ENCODE results near the gene CYTH3.
"Not testable (repeated sequence)": the region's sequence is repeated elsewhere in the genome, so short reads cannot be mapped to it uniquely, and the experiment has no call there.

CYTH3 gene

DNA sequence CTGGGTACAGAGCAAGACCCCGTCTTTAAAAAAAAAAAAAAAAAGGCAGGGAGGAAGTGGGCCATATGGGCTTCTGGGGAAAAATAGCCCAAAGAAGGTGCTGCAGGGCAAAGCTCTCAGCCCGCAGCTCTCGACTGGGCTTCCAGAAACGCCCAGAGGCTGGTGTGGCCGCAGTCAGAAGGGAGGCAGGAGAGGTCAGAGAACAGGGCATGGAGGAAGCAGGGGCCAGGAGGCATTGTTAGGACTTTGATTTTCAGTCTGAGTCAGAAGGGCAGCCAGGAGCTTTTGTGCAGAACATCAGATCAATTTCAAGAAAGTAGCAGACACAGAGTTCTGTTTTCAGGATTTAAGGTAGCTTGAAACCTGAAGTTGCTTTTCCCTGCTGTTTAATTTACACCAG lies 35.3 kb upstream of the CYTH3 start:
- H3K4me3 ChIP-seq (ENCODE audit: low read length): no peak overlapping the region
- TF ChIP-seq CTCF (conservative IDR thresholded peaks at IDR 0.05; ENCODE audit: low read depth, low read length): no peak
- DNase-seq (ENCODE audit: low read depth): no peak

- TF ChIP-seq CTCF (conservative IDR thresholded peaks at IDR 0.05; ENCODE audit: low read depth, low read length): no peak
- no peak overlapping the region for H3K4me3 ChIP-seq (ENCODE audit: low read length)
- DNase-seq (ENCODE audit: low read depth): peak; percentile 75
These were observed 34.0 kb upstream of the CYTH3 start for GRCh38 chr7:6306471-6306870.

- no peak for DNase-seq (ENCODE audit: low read depth)
- no peak overlapping the region for H3K4me3 ChIP-seq (ENCODE audit: low read length)
- TF ChIP-seq CTCF (conservative IDR thresholded peaks at IDR 0.05; ENCODE audit: low read depth, low read length): no peak
These were observed 32.9 kb upstream of the CYTH3 start for GRCh38 chr7:6305330-6305729.

DNA sequence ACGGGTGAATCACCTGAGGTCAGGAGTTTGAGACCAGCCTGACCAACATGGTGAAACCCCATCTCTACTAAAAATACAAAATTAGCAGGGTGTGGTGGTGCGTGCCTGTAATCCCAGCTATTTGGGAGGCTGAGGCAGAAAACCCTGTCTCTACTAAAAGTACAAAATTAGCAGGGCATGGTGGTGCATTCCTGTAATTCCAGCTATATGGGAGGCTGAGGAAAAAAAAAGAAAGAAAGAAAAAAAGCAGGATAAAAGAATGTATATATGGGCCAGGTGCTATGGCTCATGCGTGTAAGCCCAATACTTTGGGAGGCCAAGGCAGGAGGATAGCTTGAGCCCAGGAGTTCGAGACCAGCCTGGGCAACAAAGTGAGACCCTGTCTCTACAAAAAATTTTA lies 29.0 kb upstream of the CYTH3 start:
- H3K4me3 ChIP-seq (ENCODE audit: low read length); DNase-seq (ENCODE audit: low read depth): not testable (repeated sequence)

DNA sequence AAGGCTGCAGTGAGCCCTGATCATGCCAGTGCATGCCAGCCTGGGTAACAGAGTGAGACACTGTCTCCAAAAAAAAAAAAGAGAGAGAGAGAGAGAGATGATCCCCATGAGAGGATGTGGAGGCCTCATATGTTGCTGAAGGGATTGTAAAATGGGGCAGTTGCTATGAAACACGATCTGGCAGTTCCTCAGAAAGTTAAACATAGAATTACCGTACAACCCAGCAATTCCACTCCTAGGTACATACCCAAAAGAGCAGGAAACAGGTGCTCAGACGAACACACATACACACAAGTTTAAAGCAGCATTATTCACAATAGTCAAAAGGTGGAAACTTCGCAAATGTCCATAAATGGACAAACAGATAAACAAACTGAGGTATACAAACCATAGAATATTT lies 27.4 kb upstream of the CYTH3 start:
- no peak overlapping the region for H3K4me3 ChIP-seq (ENCODE audit: low read length)
- DNase-seq (ENCODE audit: low read depth): no peak
- no peak for TF ChIP-seq CTCF (conservative IDR thresholded peaks at IDR 0.05; ENCODE audit: low read depth, low read length)

DNA sequence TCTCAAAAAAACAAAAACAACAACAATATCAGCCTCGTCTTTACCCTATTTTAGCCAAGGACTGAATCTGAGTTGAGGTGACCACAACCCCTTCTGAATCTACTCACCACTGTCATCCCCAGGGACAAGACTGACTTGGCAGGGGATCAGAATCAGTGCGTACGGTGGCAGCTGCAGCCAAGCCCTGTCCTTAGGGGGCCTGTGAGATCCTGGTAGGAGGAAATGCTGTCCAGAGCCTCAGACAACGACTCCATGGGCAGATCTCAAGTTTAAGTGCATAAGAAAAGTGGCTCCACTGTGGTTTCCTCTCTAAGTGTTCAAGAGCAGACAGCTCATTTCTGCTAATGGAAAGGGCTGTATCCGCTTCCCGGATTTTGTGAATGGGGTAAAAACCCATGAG lies 22.4 kb upstream of the CYTH3 start:
- DNase-seq (ENCODE audit: low read depth): no peak
- TF ChIP-seq CTCF (conservative IDR thresholded peaks at IDR 0.05; ENCODE audit: low read depth, low read length): no peak
- H3K4me3 ChIP-seq (ENCODE audit: low read length): no peak overlapping the region

DNA sequence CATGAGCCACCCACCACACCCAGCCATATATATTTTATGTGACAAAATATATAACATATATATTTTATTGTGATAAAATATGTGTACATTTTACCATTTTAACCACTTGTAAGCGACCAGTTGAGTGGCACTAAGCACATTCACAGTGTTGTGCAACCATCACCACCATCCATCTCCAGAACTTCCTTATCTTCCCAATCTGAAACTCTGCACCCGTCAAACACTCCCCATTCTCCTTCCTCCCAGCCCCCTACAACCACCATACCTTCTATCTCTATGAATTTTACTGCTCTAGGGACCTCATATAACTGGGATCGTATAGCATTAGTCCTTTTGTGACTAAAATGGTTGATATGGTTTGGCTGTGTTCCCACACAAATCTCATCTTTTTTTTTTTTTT lies 20.8 kb upstream of the CYTH3 start:
- no peak for DNase-seq (ENCODE audit: low read depth)
- no peak for TF ChIP-seq CTCF (conservative IDR thresholded peaks at IDR 0.05; ENCODE audit: low read depth, low read length)
- no peak overlapping the region for H3K4me3 ChIP-seq (ENCODE audit: low read length)

DNA sequence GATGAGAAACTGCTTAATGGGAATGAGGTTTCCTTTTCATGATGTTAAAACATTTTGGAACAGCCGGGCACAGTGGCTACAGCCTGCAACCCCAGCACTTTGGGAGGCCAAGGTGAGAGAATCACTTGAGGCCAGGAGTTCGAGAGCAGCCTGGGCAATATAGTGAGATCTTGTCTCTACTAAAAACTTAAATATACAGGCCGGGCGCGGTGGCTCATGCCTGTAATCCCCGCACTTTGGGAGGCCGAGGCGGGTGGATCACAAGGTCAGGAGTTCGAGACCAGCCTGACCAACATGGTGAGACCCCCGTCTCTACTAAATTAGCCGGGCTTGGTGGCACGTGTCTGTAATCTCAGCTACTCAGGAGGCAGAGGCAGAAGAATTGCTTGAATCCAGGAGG lies 19.5 kb upstream of the CYTH3 start:
- DNase-seq (ENCODE audit: low read depth); H3K4me3 ChIP-seq (ENCODE audit: low read length): not testable (repeated sequence)
